RWPE1 (cell line): Measurements from ENCODE around the gene SEPTIN6.
"Not testable (repeated sequence)": the region's sequence is repeated elsewhere in the genome, so short reads cannot be mapped to it uniquely, and the experiment has no call there.

Experiments used
- CTCF ChIA-PET: fragments of 350-600 bp; sonication (Branson Sonifier 250); formaldehyde crosslinking; extraction: SDS; loops from one replicate; lab custom pipeline; 2021; lab: Yijun Ruan, JAX
- POLR2A ChIA-PET: fragments of 400-600 bp; formaldehyde crosslinking; extraction: SDS; loops from one replicate; lab custom pipeline; 2020; ENCODE audit warnings: antibody characterized with exemption; ENCODE audit not compliant: low non-redundant PET; lab: Yijun Ruan, JAX
- DNase-seq: peaks from one replicate; pipeline ENCODE4 v3.0.0; 2012; ENCODE audit warnings: low spot score
- H3K27ac ChIP-seq: fragments of 450-650 bp; 2 replicates; pipeline ENCODE4 v1.5.1; 2017
- CTCF ChIP-seq: fragments of 450-650 bp; conservative IDR thresholded peaks from 2 replicates; pipeline ENCODE4 v1.5.1; 2017; ENCODE audit warnings: low read depth, mild to moderate bottlenecking

SEPTIN6 gene

DNA sequence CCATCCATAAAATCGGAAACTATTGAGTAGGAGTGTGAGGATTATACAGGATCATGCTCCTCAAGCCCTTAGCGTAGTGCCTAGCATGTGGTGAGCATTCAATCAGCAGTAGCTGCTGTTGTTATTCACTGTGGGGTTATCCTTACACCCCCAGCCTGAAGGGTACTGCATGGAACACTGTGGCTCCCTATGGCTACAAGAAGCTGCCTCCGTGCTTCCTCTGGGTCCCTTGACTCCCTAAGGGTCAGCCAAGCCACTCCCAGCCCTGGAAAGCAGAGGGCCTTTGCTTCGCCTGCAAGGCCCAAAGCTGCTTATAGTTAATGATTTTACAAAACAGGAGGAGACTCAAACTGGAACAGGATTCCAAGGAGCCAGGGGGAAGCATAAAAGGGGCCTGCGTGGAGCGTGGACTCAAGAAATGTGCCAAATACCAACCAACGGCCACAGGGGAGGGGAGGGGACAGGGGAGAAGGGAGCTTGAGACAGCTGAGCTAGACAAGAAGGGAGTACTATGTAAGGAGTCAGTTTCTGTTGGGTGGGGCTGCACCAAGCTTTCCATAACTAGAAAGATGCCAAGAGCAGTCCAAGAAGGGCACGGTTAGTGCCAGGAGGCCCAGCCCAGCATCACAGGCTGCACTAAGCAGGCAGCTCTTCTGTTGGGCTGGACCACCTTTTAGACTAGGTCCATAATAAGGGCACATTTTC lies 15.9 kb downstream of the SEPTIN6 start:
- TF ChIP-seq CTCF: no peak
- no peak for DNase-seq
- ChIA-PET POLR2A (no interaction called here), CTCF (no interaction called here)
- no peak overlapping the region for H3K27ac ChIP-seq

DNA sequence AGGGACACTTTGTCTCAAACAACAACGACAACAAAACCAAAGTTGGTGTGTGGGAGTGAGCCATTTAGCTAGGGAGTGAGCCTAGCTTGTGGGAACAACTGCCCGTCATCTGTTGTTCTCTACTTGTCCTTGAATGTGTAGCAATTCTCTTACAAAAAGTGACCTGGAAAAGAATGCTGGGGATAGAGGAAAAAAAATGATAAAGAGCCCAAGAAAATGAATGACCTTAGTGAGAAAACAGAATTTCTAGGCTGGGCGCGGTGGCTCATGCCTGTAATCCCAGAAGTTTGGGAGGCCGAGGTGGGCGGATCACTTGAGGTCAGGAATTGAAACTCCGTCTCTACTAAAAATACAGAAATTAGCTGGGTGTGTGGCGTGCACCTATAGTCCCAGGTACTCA lies 19.6 kb downstream of the SEPTIN6 start:
- ChIA-PET POLR2A (no interaction called here), CTCF (no interaction called here)
- no peak overlapping the region for H3K27ac ChIP-seq
- no peak for TF ChIP-seq CTCF
- no peak for DNase-seq

GRCh38 chrX:119672426-119672825 lies 20.5 kb downstream of the SEPTIN6 start:
- TF ChIP-seq CTCF: no peak
- DNase-seq: no peak
- ChIA-PET POLR2A (no interaction called here), CTCF (no interaction called here)
- no peak overlapping the region for H3K27ac ChIP-seq

DNA sequence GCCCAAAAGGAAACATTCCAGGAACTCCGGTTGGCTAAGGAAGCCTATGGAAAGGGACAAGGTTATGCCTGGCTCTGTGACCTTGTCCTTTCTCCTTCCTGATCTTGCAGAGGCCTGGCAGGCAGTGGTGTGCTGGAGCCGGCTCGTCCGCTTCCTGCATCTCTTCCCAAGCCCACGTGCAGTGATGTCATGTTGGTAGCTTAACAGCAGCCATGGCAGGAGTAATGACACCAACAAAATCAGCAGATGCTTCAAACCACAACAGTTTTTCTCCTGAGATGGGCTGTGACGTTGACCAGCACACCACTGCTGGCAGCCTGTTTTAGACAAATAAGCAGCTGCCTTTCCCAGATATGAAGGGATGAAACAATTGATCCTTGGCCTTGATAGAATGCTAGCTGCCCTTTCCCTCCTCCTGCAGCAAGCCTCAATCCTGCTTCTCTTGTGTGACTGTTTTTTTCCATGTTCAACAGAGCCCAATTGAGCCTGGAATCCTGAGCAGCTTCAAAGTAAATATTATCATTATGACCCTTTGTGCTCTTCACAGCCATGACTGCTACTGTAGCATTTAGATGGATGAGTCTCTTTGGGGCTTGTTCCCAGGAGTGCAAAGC lies 23.4 kb downstream of the SEPTIN6 start:
- DNase-seq: no peak
- CTCF ChIA-PET: interaction anchor here (0.6 kb wide), 1 partner anchor 71 kb away, joined by 4 read pairs; no protein-coding TSS in a partner anchor
- POLR2A ChIA-PET: no interaction called here
- H3K27ac ChIP-seq: no peak overlapping the region
- no peak for TF ChIP-seq CTCF

- ChIA-PET CTCF (no interaction called here), POLR2A (no interaction called here)
- DNase-seq: no peak
- TF ChIP-seq CTCF: no peak
- H3K27ac ChIP-seq: no peak overlapping the region
Measured at GRCh38 chrX:119667111-119667878, 25.7 kb downstream of the SEPTIN6 start.

DNA sequence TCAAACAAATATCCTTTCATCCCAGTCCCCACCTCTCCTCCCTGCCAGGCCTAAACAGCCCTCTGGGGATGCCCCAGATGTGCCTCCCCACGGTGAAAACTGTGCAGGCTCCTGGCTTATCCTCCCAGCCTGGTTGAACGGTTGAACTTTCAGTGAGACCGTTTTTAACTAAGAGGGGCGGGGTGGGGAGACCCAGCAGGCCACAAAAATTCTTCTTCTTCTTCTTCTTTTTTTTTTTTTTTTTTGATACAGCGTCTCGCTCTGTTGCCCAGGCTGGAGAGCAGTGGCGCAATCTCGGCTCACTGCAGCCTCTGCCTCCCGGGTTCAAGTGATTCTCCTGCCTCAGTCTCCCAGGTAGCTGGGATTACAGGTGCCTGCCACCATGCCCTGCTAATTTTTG lies 28.1 kb downstream of the SEPTIN6 start:
- POLR2A ChIA-PET, CTCF ChIA-PET, DNase-seq, H3K27ac ChIP-seq: not testable (repeated sequence)
